ENCODE data around the gene DPCD.

DPCD gene

DNA sequence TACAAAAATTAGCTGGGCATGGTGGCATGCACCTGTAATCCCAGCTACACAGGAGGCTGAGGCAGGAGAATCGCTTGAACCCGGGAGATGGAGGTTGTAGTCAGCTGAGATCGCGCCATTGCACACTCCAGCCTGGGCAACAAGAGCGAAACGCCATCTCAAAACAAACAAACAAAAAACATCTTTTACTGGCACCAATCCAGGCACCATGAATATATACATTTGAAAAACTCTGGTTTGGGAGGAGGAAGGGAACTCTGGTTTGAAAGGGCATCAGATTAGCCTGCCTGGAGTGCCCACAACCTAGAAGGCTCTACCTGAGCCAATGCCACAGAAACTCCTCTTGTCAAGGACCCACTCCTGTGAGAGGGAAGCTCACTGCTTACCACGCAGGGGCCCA lies 16.0 kb upstream of the DPCD start:
- TF ChIP-seq, protein P1, sequence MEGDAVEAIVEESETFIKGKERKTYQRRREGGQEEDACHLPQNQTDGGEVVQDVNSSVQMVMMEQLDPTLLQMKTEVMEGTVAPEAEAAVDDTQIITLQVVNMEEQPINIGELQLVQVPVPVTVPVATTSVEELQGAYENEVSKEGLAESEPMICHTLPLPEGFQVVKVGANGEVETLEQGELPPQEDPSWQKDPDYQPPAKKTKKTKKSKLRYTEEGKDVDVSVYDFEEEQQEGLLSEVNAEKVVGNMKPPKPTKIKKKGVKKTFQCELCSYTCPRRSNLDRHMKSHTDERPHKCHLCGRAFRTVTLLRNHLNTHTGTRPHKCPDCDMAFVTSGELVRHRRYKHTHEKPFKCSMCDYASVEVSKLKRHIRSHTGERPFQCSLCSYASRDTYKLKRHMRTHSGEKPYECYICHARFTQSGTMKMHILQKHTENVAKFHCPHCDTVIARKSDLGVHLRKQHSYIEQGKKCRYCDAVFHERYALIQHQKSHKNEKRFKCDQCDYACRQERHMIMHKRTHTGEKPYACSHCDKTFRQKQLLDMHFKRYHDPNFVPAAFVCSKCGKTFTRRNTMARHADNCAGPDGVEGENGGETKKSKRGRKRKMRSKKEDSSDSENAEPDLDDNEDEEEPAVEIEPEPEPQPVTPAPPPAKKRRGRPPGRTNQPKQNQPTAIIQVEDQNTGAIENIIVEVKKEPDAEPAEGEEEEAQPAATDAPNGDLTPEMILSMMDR (IDR thresholded peaks at IDR 0.05; ENCODE audit: low read depth, low read length, missing control alignments) = no peak
- DNase-seq (ENCODE audit: extremely low read depth, low read depth) = no peak
- no peak overlapping the region for H3K4me3 ChIP-seq (replicated peaks; ENCODE audit: low read depth, low read length)

DNA sequence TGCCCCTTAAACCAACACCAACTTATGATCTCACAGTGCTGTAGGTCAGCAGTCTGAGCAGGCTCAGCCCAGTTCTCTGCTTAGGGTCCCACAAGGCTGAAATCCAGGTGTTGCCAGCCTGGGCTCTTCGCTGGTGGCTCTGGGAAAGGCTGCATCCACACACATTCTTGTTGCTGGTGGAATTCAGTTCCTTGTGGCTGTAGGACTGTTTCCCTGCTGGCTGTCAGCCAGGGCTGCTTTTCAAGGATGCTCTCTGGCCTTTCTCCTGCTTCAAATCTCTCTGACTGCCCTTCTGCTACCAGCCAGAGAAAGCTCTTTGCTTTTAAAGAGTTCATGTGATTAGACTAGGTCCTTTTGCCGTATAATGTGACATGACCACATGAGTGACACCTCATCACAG lies 15.3 kb upstream of the DPCD start:
- TF ChIP-seq, protein P1 (IDR thresholded peaks at IDR 0.05; ENCODE audit: low read depth, low read length, missing control alignments) = no peak
- DNase-seq (ENCODE audit: extremely low read depth, low read depth) = no peak
- no peak overlapping the region for H3K4me3 ChIP-seq (replicated peaks; ENCODE audit: low read depth, low read length)

DNA sequence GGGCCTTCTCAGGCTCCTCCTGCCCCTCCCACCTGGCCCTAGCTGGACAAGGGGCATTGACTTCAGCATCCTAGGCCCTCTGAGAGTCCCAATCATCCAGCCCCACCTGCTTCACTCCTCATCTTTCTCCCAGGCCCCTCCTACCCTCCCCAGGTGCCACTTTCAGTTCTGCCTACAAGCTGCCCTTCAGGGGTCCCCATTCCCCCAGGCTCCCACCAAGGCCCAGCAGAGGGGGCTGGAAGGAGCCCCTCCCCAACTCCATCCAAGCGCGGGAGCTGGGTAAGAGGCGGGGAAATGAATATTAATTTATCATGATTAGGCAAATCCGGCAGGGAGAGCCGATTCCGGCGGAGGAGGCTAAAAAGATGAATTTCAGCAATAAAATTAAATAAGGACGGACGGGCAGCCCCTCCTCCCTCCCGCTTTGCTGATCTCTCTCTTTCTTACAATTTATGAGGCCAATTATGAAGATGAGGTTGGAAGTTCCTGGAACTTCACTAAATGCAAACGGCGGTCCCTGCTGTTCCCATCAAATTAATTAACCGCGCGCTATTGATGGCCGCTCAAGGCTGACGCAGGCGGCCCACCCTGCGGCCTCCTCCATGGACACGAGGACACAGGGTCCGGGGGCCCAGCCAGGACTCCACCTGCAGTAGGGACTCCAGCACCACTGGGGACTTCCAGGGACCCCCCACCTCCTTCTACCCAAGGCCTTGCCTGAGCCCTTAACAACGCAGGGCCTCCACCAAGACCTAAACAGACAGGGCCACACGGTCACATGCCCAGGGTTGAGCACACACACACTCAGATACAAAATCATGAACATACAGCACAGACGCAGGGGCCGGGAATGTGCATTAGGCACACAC lies 14.0 kb upstream of the DPCD start:
- DNase-seq (ENCODE audit: extremely low read depth, low read depth) = no peak
- TF ChIP-seq, protein P1 (IDR thresholded peaks at IDR 0.05; ENCODE audit: low read depth, low read length, missing control alignments) = no peak
- no peak overlapping the region for H3K4me3 ChIP-seq (replicated peaks; ENCODE audit: low read depth, low read length)

DNA sequence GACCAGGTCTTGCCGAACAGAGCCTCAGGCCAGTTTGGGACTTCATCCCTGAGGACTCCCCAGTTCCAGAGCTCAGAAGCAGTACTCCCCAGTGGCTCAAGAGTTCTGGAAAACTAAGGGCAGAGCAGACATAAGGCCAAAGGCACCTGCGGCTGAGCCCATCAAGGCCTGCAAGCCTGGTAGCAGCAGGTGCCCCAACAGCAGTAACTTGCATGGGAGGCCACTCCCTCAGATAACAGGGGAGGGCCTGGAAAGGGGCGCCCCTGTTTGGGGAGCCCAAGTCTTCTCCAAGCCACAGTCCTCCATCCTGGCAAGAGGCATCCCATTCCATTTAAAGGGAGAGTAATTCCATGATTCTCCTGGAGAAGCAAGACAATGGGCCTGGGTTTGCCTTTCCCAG lies 13.0 kb upstream of the DPCD start:
- no peak for DNase-seq (ENCODE audit: extremely low read depth, low read depth)
- H3K4me3 ChIP-seq (replicated peaks; ENCODE audit: low read depth, low read length) = no peak overlapping the region
- TF ChIP-seq, protein P1 (IDR thresholded peaks at IDR 0.05; ENCODE audit: low read depth, low read length, missing control alignments) = no peak

DNA sequence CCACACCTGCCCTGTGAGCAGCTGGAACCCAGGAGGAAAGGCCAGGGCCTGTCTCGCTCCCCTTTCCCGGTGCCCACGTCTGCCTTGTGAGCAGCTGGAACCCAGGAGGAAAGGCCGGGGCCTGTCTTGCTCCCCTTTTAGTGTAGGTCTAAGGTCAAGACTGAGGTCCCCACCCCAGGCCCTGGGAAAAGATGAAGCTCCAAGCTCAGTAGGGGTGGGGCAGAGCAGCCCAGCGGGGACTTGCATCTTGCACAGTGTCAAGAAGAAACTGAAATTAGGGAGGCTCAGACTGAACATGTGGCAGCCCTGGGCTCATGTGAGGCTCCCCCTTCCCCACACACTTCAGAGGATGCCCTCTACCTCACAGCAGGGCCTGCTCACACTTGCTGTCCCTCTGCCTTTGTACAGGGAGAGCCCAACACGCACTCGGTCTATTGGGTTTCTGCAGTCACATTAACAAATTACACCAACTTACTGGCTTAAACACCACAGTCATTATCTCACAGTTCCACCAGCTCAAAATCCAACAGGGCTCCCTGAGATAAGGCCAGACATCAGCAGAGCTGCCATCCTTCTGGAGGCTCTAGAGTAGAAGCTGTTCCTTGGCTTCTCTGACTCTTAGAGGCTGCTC lies 12.4 kb upstream of the DPCD start:
- H3K4me3 ChIP-seq (replicated peaks; ENCODE audit: low read depth, low read length) = no peak overlapping the region
- DNase-seq (ENCODE audit: extremely low read depth, low read depth) = no peak
- TF ChIP-seq, protein P1 (IDR thresholded peaks at IDR 0.05; ENCODE audit: low read depth, low read length, missing control alignments) = no peak

DNA sequence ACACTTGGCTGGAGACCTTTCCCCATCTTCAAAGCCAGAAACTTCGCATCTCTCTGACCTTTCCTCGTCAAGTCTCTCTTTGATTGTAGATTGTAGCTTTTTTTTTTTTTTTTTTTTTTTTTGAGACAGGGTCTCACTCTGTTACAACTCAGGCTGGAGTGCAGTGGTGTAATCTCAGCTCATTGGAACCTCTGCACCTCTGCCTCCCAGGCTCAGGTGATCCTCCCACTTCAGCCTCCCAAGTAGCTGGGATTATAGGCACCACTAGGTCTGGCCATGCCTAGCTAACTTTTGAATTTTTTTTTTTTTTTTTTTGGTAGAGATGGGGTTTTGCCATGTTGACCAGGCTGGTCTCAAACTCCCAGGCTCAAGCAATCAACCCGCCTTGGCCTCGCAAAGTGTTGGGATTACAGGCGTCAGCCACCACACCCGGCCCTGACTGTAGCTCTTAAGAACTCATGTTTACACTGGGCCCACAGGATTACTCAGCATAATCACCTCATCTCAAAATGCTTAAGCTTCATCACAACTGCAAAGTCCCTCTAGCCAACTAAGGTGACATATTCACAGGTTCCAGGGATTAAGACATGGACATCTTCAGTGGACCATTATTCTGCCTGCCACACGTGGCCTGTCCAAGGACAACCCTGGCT lies 11.8 kb upstream of the DPCD start:
- DNase-seq (ENCODE audit: extremely low read depth, low read depth) = no peak
- H3K4me3 ChIP-seq (replicated peaks; ENCODE audit: low read depth, low read length) = no peak overlapping the region
- TF ChIP-seq, protein P1 (IDR thresholded peaks at IDR 0.05; ENCODE audit: low read depth, low read length, missing control alignments) = no peak
